ENCODE measurements around the gene FANCD2. TPM values are rescaled to one million over a fixed set of nuclear protein-coding genes. Genes with fewer than 3 reads are reported as not detected.

The FANCD2 gene
- polyA plus RNA-seq, 4 donors: 0.45 to 13.9 (median 4.4) TPM

Other genes starting within 250 kb of the FANCD2 start
- 10 to 100 TPM; 41.1 to 59.0 (median 44.6) TPM for gene TADA3, start 234.0 kb upstream of the FANCD2 start, polyA plus RNA-seq
- 100 to 1,000 TPM; 143 to 178 (median 161) TPM for gene ARPC4, start 233.4 kb upstream of the FANCD2 start, polyA plus RNA-seq
- gene TTLL3, start 216.2 kb upstream of the FANCD2 start, polyA plus RNA-seq: 10 to 100 TPM; 20.8 to 51.9 (median 22.6) TPM
- 10 to 100 TPM; 19.2 to 41.1 (median 25.7) TPM for gene RPUSD3, start 182.4 kb upstream of the FANCD2 start, polyA plus RNA-seq
- gene CIDEC, start 146.2 kb upstream of the FANCD2 start, polyA plus RNA-seq: 100 to 1,000 TPM in 2 of 4 donors, 10 to 100 TPM in 2; 19.0 to 748 (median 310) TPM
- 10 to 100 TPM; 49.0 to 56.8 (median 52.7) TPM for gene JAGN1, start 135.8 kb upstream of the FANCD2 start, polyA plus RNA-seq
- gene IL17RE, start 123.6 kb upstream of the FANCD2 start, polyA plus RNA-seq: 10 to 100 TPM; 31.3 to 59.3 (median 43.5) TPM
- 10 to 100 TPM; 35.7 to 96.2 (median 41.3) TPM for gene IL17RC, start 109.3 kb upstream of the FANCD2 start, polyA plus RNA-seq
- 10 to 100 TPM; 16.2 to 53.7 (median 32.1) TPM for gene CRELD1, start 92.6 kb upstream of the FANCD2 start, polyA plus RNA-seq
- gene PRRT3, start 74.0 kb upstream of the FANCD2 start, polyA plus RNA-seq: 1 to 10 TPM in 1 of 4 donors, under 1 TPM in 3; 0.45 to 1.3 (median 0.82) TPM
- 10 to 100 TPM; 21.9 to 74.6 (median 47.7) TPM for gene EMC3, start 39.6 kb upstream of the FANCD2 start, polyA plus RNA-seq
- not detected for gene FANCD2OS, start 81.8 kb downstream of the FANCD2 start, polyA plus RNA-seq
- 100 to 1,000 TPM; 147 to 191 (median 171) TPM for gene BRK1, start 89.2 kb downstream of the FANCD2 start, polyA plus RNA-seq
- gene VHL, start 115.3 kb downstream of the FANCD2 start, polyA plus RNA-seq: 10 to 100 TPM; 21.9 to 59.3 (median 29.2) TPM
- 1 to 10 TPM; 1.2 to 6.8 (median 3.1) TPM for gene IRAK2, start 138.5 kb downstream of the FANCD2 start, polyA plus RNA-seq
- 10 to 100 TPM; 13.8 to 28.3 (median 17.4) TPM for gene TATDN2, start 222.0 kb downstream of the FANCD2 start, polyA plus RNA-seq